ENCODE data around the gene CCDC60. TPM values are rescaled to one million over a fixed set of nuclear protein-coding genes. Genes with fewer than 3 reads are reported as not detected.
"Not testable (repeated sequence)": the region's sequence is repeated elsewhere in the genome, so short reads cannot be mapped to it uniquely, and the experiment has no call there.

CCDC60 gene
- total RNA-seq, 4 donors from 2014 or later: not detected

- no peaks in the 10 kb centered on the region for H3K9me3 ChIP-seq
- intact Hi-C loops (cut with DNase I): no loop called here
- no peaks in the 10 kb centered on the region for H3K4me1 ChIP-seq
- H3K36me3 ChIP-seq: no peaks in the 10 kb centered on the region
- no peaks in the 10 kb centered on the region for H3K27me3 ChIP-seq
- TF ChIP-seq EP300 (IDR thresholded peaks at IDR 0.05) (no peak), CTCF (IDR thresholded peaks at IDR 0.05) (no peak), POLR2A (IDR thresholded peaks at IDR 0.05; ENCODE audit: low read depth) (no peak), POLR2AphosphoS5 (IDR thresholded peaks at IDR 0.05) (no peak)
- no peak overlapping the region for H3K27ac ChIP-seq (replicated peaks in 1 of 4)
- 88% methylated on average over 7 of the region's 7 CpGs for WGBS
- no peak overlapping the region for H3K4me3 ChIP-seq
- DNase-seq (ENCODE audit: extremely low spot score): no peak
These were observed 8.6 kb downstream of the CCDC60 start for GRCh38 chr12:119343130-119343529.

DNA sequence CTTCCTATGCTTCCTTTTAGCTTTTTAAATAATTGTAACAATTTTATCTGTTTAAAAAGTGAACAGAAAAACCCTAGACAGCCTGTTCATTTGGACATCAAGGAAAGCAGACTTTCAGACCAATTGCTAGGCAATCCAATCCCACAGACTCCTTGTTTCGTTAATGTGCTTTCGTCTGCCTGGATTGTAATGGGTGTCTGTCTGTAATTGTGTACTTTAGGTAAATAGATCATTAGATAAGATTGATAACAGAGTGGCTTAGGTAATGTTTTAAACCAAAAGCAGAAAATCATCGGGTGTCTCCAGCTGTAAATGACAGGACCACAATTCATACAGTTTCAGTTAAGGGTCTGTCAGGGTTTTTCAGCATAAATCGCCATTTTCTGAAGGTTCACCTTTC lies 19.6 kb downstream of the CCDC60 start:
- Histone ChIP-seq H3K9me3 (no peaks in the 10 kb centered on the region), H3K27me3 (no peaks in the 10 kb centered on the region), H3K36me3 (no peaks in the 10 kb centered on the region), H3K4me1 (peaks cover 0 to 7% (median 0%) of the 10 kb centered on the region in 4 donors), H3K4me3 (no peak overlapping the region), H3K27ac (replicated peaks in 1 of 4) (no peak overlapping the region)
- intact Hi-C loops (cut with DNase I): no loop called here
- WGBS: 62% methylated on average over 4 of the region's 4 CpGs
- DNase-seq (ENCODE audit: extremely low spot score): no peak
- TF ChIP-seq POLR2A (IDR thresholded peaks at IDR 0.05; ENCODE audit: low read depth) (no peak), POLR2AphosphoS5 (IDR thresholded peaks at IDR 0.05) (no peak), EP300 (IDR thresholded peaks at IDR 0.05) (no peak), CTCF (IDR thresholded peaks at IDR 0.05) (no peak)

- H3K27ac ChIP-seq (replicated peaks in 1 of 4); H3K9me3 ChIP-seq; H3K27me3 ChIP-seq; H3K36me3 ChIP-seq; intact Hi-C loops (cut with DNase I); DNase-seq (ENCODE audit: extremely low spot score): not testable (repeated sequence)
- peaks cover 0 to 14% (median 10%) of the 10 kb centered on the region in 4 donors for H3K4me1 ChIP-seq
- peak overlapping the region in 1 of 4 donors; percentile 20 for H3K4me3 ChIP-seq
- no CpG with 5 or more reads among the region's 33 CpGs for WGBS
These were observed 25.8 kb downstream of the CCDC60 start for GRCh38 chr12:119360366-119360765.

- no peak overlapping the region for H3K4me3 ChIP-seq
- no peak overlapping the region for H3K27ac ChIP-seq (replicated peaks in 1 of 4)
- no peaks in the 10 kb centered on the region for H3K9me3 ChIP-seq
- intact Hi-C loops (cut with DNase I): no loop called here
- no peaks in the 10 kb centered on the region for H3K36me3 ChIP-seq
- DNase-seq (ENCODE audit: extremely low spot score): no peak
- H3K4me1 ChIP-seq: peaks cover 0 to 24% (median 17%) of the 10 kb centered on the region in 4 donors
- 66% methylated on average over 4 of the region's 4 CpGs for WGBS
- TF ChIP-seq EP300 (IDR thresholded peaks at IDR 0.05): no peak
- TF ChIP-seq POLR2A (IDR thresholded peaks at IDR 0.05; ENCODE audit: low read depth): no peak
- no peak for TF ChIP-seq CTCF (IDR thresholded peaks at IDR 0.05)
- TF ChIP-seq POLR2AphosphoS5 (IDR thresholded peaks at IDR 0.05): no peak
- no peaks in the 10 kb centered on the region for H3K27me3 ChIP-seq
These were observed 28.5 kb downstream of the CCDC60 start for GRCh38 chr12:119363037-119363436.

- intact Hi-C loops (cut with DNase I): no loop called here
- TF ChIP-seq POLR2A (IDR thresholded peaks at IDR 0.05; ENCODE audit: low read depth): no peak
- no peak for TF ChIP-seq EP300 (IDR thresholded peaks at IDR 0.05)
- TF ChIP-seq CTCF (IDR thresholded peaks at IDR 0.05): no peak
- TF ChIP-seq POLR2AphosphoS5 (IDR thresholded peaks at IDR 0.05): no peak
- DNase-seq (ENCODE audit: extremely low spot score): no peak
- Histone ChIP-seq H3K4me3 (no peak overlapping the region), H3K9me3 (no peaks in the 10 kb centered on the region), H3K36me3 (no peaks in the 10 kb centered on the region), H3K4me1 (peaks cover 0 to 29% (median 21%) of the 10 kb centered on the region in 4 donors), H3K27ac (replicated peaks in 1 of 4) (no peak overlapping the region), H3K27me3 (no peaks in the 10 kb centered on the region)
- WGBS: 61% methylated on average over 1 of the region's 1 CpG
These were observed 29.0 kb downstream of the CCDC60 start for GRCh38 chr12:119363490-119363889.

Data from esophagus muscularis mucosa (tissue), 4 donors.